Right forelimb (tissue), 1 donor: Measurements from ENCODE around the gene HIBCH.
"Not testable (repeated sequence)": the region's sequence is repeated elsewhere in the genome, so short reads cannot be mapped to it uniquely, and the experiment has no call there.

Source experiments
- DNase-seq: peaks from one replicate; pipeline ENCODE4 v3.0.0-alpha.2; 2018

The HIBCH gene

GRCh38 chr2:190303647-190304046 is 16.0 kb downstream of the HIBCH start:
- no peak for DNase-seq

GRCh38 chr2:190302052-190302451 is 17.6 kb downstream of the HIBCH start:
- no peak for DNase-seq

- no peak for DNase-seq
These were observed 18.6 kb downstream of the HIBCH start for GRCh38 chr2:190301032-190301431.

- not testable (repeated sequence) for DNase-seq
These were observed 21.7 kb downstream of the HIBCH start for GRCh38 chr2:190297880-190298279.

DNA sequence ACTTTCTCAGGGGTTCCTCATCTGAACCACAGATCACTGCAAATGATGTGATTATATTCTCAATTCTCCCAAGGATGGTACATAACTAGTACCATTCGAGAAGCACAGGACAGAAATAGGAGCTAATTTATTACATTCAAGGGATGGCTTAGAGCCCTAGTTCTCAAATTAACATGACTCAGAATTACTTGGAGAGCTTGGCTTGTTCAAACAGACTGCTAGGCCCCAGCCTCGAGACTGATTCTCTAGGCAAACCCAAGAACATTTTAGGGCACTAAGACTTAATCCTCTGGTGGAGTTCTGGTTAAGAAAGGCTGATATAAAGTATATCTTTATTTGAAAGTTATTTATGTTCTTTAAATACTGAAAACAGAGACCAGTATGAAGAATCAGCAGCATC is 35.8 kb downstream of the HIBCH start:
- DNase-seq, result no peak

DNA sequence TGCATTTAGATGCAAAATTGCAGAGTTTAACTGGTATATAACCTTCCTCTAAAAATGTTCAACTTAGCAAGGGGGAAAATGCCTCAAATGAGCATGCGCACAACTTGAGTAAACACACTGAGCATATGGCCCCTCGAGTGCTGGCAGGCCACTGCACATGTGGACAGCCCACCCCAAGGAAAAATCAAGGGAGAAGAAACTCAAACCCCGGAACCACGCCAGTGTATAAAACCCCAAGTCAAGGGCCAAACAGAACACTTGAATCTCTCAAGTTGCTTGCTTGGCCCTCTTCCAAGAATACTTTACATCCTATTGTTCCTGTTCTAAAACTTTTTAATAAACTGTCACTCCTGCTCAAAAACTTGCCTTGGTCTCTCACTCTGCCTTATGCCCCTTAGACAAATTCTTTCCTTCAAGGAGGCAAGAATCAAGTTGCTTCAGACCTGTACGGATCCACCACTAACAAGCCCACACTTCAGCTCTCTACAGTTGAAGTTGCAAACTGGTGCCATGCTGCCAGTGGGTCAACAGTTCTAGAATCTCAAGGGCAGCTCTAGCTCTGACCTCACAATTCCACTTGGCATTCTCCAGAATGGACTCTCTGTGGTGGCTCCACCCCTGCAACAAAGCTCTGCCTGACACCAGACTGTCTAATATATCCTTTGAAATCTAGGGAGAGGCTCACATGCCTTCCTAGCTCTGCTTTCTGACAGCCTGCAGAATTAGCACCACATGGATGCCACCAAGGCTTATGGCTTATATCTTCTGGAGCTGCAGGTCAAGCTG is 38.9 kb downstream of the HIBCH start:
- no peak for DNase-seq

GRCh38 chr2:190279256-190280134 is 40.1 kb downstream of the HIBCH start:
- DNase-seq, result not testable (repeated sequence)

- no peak for DNase-seq
These were observed 42.2 kb downstream of the HIBCH start for GRCh38 chr2:190277234-190278112.

- no peak for DNase-seq
These were observed 47.2 kb downstream of the HIBCH start for GRCh38 chr2:190272457-190272842.

GRCh38 chr2:190271783-190272456 is 47.7 kb downstream of the HIBCH start:
- DNase-seq, result no peak

DNA sequence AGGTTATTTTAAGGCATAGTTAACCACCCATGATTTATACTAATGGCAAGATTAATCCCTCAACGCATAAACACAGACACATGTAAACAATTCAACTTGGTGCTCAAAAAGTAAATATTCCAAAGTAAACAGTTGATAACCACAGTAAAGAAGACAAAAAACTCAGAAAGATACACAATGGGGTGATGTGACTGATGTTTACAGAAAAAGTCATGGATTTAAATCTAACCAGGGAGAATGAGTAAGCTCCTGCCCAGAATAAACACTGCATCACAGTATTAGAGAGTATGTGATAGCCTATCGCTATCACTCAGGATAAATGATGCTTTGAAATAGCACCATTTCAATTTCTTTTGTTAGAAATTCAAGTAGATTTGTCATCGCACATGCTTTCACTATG is 49.3 kb downstream of the HIBCH start:
- no peak for DNase-seq

DNA sequence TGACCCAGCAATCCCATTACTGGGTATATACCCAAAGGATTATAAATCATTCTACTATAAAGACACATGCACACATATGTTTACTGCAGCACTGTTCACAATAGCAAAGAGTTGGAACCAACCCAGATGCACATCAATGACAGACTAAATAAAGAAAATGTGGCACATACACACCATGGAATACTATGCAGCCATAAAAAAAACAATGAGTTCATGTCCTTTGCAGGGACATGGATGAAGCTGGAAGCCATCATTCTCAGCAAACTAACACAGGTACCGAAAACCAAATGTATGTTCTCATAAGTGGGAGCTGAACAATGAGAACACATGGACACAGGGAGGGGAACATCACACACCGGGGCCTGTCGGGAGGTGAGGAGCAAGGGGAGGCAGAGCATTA is 49.9 kb downstream of the HIBCH start:
- not testable (repeated sequence) for DNase-seq

GRCh38 chr2:190267302-190267701 is 52.3 kb downstream of the HIBCH start:
- DNase-seq, result no peak

- no peak for DNase-seq
These were observed 53.3 kb downstream of the HIBCH start for GRCh38 chr2:190266314-190266713.

DNA sequence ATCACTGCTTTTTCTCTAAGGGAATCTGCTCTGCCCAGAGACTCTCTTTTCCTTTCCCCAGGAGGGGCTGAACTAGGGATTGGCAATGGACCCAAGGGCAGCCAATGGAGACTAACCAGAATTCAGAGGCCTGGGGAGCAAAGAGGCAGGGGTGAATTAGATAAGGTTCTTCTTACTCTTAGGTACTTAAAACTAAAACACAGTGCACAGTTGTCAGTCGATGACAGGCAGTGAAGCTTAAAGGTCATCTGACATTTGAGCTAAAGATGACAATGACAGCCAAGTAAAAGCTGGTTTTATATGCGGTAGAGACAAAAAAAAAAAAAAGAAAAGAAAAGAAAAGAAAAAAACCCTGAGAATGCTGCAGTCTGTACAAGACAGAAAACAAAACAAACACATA is 57.8 kb downstream of the HIBCH start:
- DNase-seq, result no peak

DNA sequence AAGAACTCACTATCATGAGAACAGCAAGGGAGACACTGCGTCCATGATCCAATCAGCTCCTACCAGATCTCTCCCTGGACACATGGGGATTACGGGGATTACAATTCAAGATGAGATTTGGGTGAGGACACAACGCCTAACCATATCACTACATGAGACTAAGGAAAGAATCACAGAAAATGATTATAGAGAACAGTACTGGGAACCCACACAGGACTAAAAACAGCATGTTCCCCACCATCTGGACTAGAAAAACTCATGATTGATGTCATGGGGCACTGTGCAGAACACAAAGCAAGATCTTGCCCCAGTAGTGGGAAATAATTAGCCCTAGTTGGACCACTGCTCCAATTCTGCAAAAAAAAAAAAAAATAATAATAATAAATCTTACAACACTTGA is 63.5 kb downstream of the HIBCH start:
- DNase-seq, result no peak

DNA sequence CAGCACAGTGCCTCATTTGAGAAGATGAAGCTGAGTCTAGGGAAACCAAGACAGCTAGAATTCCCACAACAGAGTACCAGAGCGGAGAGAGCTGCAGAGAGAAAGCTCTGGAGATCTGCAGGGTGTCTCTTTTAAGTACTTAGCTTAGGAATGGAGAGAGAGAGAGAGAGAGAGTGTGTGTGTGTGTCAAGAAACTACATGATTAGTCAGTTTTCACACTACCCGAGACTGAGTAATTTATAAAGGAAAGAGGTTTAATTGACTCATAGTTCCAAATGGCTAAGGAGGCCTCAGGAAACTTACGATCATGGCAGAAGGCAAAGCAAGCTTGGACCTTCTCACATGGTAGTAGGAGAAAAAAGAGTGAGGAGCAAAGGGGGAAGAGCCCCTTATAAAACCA is 64.0 kb downstream of the HIBCH start:
- DNase-seq, result no peak

DNA sequence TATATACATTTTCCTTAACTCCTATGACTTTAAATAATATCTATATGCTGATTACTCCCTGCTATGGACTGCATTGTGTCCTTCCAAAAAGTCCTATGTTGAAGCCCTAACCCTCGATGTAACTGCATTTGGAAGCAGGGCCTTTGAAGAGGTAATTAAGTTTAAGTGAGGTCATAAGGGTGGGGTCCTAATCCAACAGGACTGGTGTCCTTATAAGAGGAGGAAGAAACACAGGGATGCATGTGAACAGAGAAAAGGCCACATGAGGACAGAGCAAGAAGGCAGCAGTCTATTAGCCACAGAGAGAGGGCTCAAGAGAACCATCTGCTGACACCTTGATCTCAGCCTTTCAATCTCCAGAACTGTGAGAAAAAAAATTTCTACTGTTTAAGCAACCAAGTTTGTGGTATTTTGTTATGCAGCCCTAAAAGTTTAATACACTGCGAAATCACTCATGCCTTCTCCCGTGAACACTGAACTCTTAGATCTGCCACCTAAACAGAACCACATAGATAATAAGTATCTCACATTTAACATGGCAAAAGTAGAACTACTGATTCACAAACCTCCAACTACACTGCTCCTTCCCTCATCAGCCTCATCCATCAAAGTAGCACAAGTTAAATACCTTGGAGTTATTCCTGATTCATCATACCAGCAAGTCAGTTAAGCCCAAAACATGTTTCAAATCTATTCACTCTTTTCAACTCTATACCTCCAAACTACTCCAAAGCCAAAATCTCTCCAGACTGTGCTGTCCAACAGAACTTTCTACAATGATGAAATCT is 65.4 kb downstream of the HIBCH start:
- no peak for DNase-seq

- DNase-seq, result no peak
These were observed 69.2 kb downstream of the HIBCH start for GRCh38 chr2:190250421-190250820.

GRCh38 chr2:190235551-190236075 is 84.0 kb downstream of the HIBCH start:
- no peak for DNase-seq

DNA sequence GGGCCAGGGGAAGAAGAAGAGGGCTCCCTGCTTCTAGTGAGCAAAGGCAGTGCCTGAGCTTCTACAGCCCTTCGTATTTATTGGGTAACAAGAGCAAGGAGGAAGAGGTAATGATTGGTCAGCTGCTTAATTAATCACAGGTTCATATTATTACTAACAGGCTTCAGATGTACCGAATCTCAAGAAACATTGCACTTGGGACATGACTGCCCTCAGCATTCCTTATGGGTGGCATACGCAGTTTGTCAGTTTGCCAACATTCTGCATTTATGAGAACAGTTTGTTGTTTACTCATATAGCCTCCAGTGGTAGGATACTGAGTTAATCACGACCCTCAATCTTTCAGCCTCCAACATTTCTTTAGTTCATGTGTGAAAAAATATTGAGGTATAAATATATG is 84.5 kb downstream of the HIBCH start:
- DNase-seq, result no peak
